Measurements from ENCODE around the gene EYS.

Gene EYS

GRCh38 chr6:65170273-65170672, 536.8 kb downstream of the EYS start:
- TF ChIP-seq CTCF (IDR thresholded peaks at IDR 0.05; ENCODE audit: control insufficient read depth, extremely low read depth, insufficient read depth): no peak
- no peak for DNase-seq (ENCODE audit: low read depth)
- no peak overlapping the region for H3K4me3 ChIP-seq (ENCODE audit: low read depth, low read length)

GRCh38 chr6:65161661-65162060, 545.4 kb downstream of the EYS start:
- no peak for TF ChIP-seq CTCF (IDR thresholded peaks at IDR 0.05; ENCODE audit: control insufficient read depth, extremely low read depth, insufficient read depth)
- H3K4me3 ChIP-seq (ENCODE audit: low read depth, low read length): no peak overlapping the region
- DNase-seq (ENCODE audit: low read depth): no peak

- H3K4me3 ChIP-seq (ENCODE audit: low read depth, low read length): no peak overlapping the region
- no peak for DNase-seq (ENCODE audit: low read depth)
- TF ChIP-seq CTCF (IDR thresholded peaks at IDR 0.05; ENCODE audit: control insufficient read depth, extremely low read depth, insufficient read depth): no peak
These were observed 550.0 kb downstream of the EYS start for GRCh38 chr6:65157025-65157424.

GRCh38 chr6:65155083-65155482, 551.9 kb downstream of the EYS start:
- no peak for DNase-seq (ENCODE audit: low read depth)
- no peak for TF ChIP-seq CTCF (IDR thresholded peaks at IDR 0.05; ENCODE audit: control insufficient read depth, extremely low read depth, insufficient read depth)
- no peak overlapping the region for H3K4me3 ChIP-seq (ENCODE audit: low read depth, low read length)

- no peak for TF ChIP-seq CTCF (IDR thresholded peaks at IDR 0.05; ENCODE audit: control insufficient read depth, extremely low read depth, insufficient read depth)
- H3K4me3 ChIP-seq (ENCODE audit: low read depth, low read length): no peak overlapping the region
- DNase-seq (ENCODE audit: low read depth): no peak
These were observed 557.2 kb downstream of the EYS start for GRCh38 chr6:65149841-65150240.

GRCh38 chr6:65148839-65149238, 558.2 kb downstream of the EYS start:
- H3K4me3 ChIP-seq (ENCODE audit: low read depth, low read length): no peak overlapping the region
- TF ChIP-seq CTCF (IDR thresholded peaks at IDR 0.05; ENCODE audit: control insufficient read depth, extremely low read depth, insufficient read depth): no peak
- DNase-seq (ENCODE audit: low read depth): no peak

- TF ChIP-seq CTCF (IDR thresholded peaks at IDR 0.05; ENCODE audit: control insufficient read depth, extremely low read depth, insufficient read depth): no peak
- no peak overlapping the region for H3K4me3 ChIP-seq (ENCODE audit: low read depth, low read length)
These were observed 571.5 kb downstream of the EYS start for GRCh38 chr6:65135567-65135966.

More at GRCh38 chr6:65135567-65135966, 571.5 kb downstream of the EYS start:
- DNase-seq (ENCODE audit: low read depth): no peak

Data from LNCaP clone FGC (cell line).